Panc1 (cell line): ENCODE data around the gene STOX2. TPM values are rescaled to one million over a fixed set of nuclear protein-coding genes. Genes with fewer than 3 reads are reported as not detected.

Source experiments
- ATAC-seq: fragments of 200-7000 bp; cut with Tn5 transposase; 2 replicates; pipeline ENCODE4 v1.9.1; 2020; ENCODE audit warnings: mild to moderate bottlenecking, moderate library complexity
- BruUV-seq: library from RNA; stranded (reverse); fragments of 400-500 nt; replicated peaks from 2 replicates; lab custom pipeline; 2021; lab: Mats Ljungman, UMichigan
- CTCF ChIA-PET: fragments of 300-600 bp; sonication (Branson Sonifier 250); formaldehyde crosslinking; loops from one replicate; lab custom pipeline; 2022; ENCODE audit warnings: antibody characterized with exemption; lab: Charles Lee
- POLR2A ChIA-PET: fragments of 300-600 bp; sonication (Branson Sonifier 250); formaldehyde crosslinking; loops from one replicate; lab custom pipeline; 2022; ENCODE audit warnings: antibody characterized with exemption; lab: Charles Lee
- DNase-seq: peaks from one replicate; pipeline ENCODE4 v3.0.0-alpha.2; 2010; ENCODE audit warnings: low read depth, low spot score
- H3K27ac ChIP-seq: 2 replicates; pipeline ENCODE4 v1.5.1; 2011; ENCODE audit warnings: mild to moderate bottlenecking, low read length, inconsistent platforms
- H3K27me3 ChIP-seq: fragments of 200-500 bp; sonication (Bioruptor generic); 2 replicates; pipeline ENCODE4 v1.6.0; 2014; ENCODE audit warnings: low read length, inconsistent platforms; ENCODE audit not compliant: control insufficient read depth, insufficient read depth
- H3K36me3 ChIP-seq: fragments of 200-500 bp; sonication (Bioruptor generic); 2 replicates; pipeline ENCODE4 v1.5.1; 2014; ENCODE audit warnings: inconsistent platforms, mild to moderate bottlenecking, low read length, moderate library complexity; ENCODE audit not compliant: control insufficient read depth, insufficient read depth
- H3K4me1 ChIP-seq: 2 replicates; pipeline ENCODE4 v1.5.1; 2011; ENCODE audit warnings: inconsistent platforms, mild to moderate bottlenecking, low read length, moderate library complexity; ENCODE audit not compliant: control insufficient read depth, insufficient read depth
- H3K4me3 ChIP-seq, 2 experiments: 2 replicates each; pipeline ENCODE4 v1.5.1; 2011 to 2012; ENCODE audit warnings: low read depth in 2 of 2, low read length in 2 of 2, mild to moderate bottlenecking in 2 of 2, inconsistent platforms in 1 of 2, moderate library complexity in 1 of 2
- H3K9me3 ChIP-seq: fragments of 200-500 bp; sonication (Bioruptor generic); 2 replicates; pipeline ENCODE4 v1.5.1; 2014; ENCODE audit warnings: low read depth, mild to moderate bottlenecking, inconsistent platforms, low read length, moderate library complexity; ENCODE audit not compliant: control insufficient read depth, insufficient read depth
- CTCF ChIP-seq: fragments of 450-650 bp; IDR thresholded peaks from 2 replicates; pipeline ENCODE4 v1.5.1; 2017; ENCODE audit warnings: mild to moderate bottlenecking
- POLR2AphosphoS5 ChIP-seq: IDR thresholded peaks from 2 replicates; pipeline ENCODE4 v1.6.1; 2012; ENCODE audit warnings: mild to moderate bottlenecking, low read depth, low read length, moderate library complexity
- REST ChIP-seq, 2 experiments: IDR thresholded peaks; 2 replicates each; pipeline ENCODE4 v1.6.1; 2011 to 2012; ENCODE audit warnings: low read depth in 2 of 2, control low read depth in 1 of 2, low read length in 1 of 2, mild to moderate bottlenecking in 1 of 2, moderate library complexity in 1 of 2; ENCODE audit not compliant: insufficient read depth in 1 of 2
- SIN3A ChIP-seq: IDR thresholded peaks from 2 replicates; pipeline ENCODE4 v1.6.1; 2012; ENCODE audit warnings: low read depth, mild to moderate bottlenecking, low read length, moderate library complexity, borderline replicate concordance; ENCODE audit not compliant: insufficient read depth
- TCF7L2 ChIP-seq: IDR thresholded peaks from 2 replicates; pipeline ENCODE4 v1.6.1; 2011; ENCODE audit warnings: mild to moderate bottlenecking, low read depth, low read length, inconsistent platforms
- in situ Hi-C: cut with HindIII; loops from 2 replicates; pipeline ENCODE4 v1.10.0; 2016; ENCODE audit warnings: low sequenced_read_pairs, low pct_unique_long_range_greater_than_20kb
- intact Hi-C: fragments of 100-400 bp; cut with micrococcal nuclease; formaldehyde crosslinking; loops from one replicate; pipeline ENCODE4 v1.10.0; 2022; ENCODE audit not compliant: unreplicated experiment
- total RNA-seq: library from RNA; stranded (reverse); gene quantifications from one replicate; pipeline ENCODE4 v1.2.1, GENCODE V29; 2021; ENCODE audit not compliant: unreplicated experiment

The STOX2 gene
- total RNA-seq, 1 experiment from 2014 or later: 10.6 TPM

- DNase-seq (no peak), ATAC-seq (no peak)
- CTCF ChIA-PET: no interaction called here
- Histone ChIP-seq H3K9me3 (no peaks in the 10 kb centered on the region), H3K4me3 (no peak overlapping the region), H3K4me1 (no peaks in the 10 kb centered on the region), H3K27me3 (no peaks in the 10 kb centered on the region), H3K27ac (no peak overlapping the region), H3K36me3 (no peaks in the 10 kb centered on the region)
- TF ChIP-seq POLR2AphosphoS5: no peak
- no peak for TF ChIP-seq CTCF
- TF ChIP-seq REST (IDR thresholded peaks at IDR 0.05; ENCODE audit: insufficient read depth in 1 of 2, low read depth in 2 of 2, low read length in 1 of 2): no peak
- no peak for TF ChIP-seq SIN3A
- no peak for TF ChIP-seq TCF7L2
- in situ Hi-C loops: no loop called here
- intact Hi-C loops: no loop called here
- BruUV-seq: no TSS peak
- POLR2A ChIA-PET: no interaction called here
Observed at GRCh38 chr4:183887351-183887750, 17.8 kb upstream of the STOX2 start.

- no peak for TF ChIP-seq CTCF
- TF ChIP-seq SIN3A: no peak
- TF ChIP-seq REST (IDR thresholded peaks at IDR 0.05; ENCODE audit: insufficient read depth in 1 of 2, low read depth in 2 of 2, low read length in 1 of 2): no peak
- TF ChIP-seq TCF7L2: no peak
- no peak for TF ChIP-seq POLR2AphosphoS5
- ATAC-seq (no peak), DNase-seq (no peak)
- intact Hi-C loops (no loop called here), in situ Hi-C loops (no loop called here)
- H3K36me3 ChIP-seq: no peaks in the 10 kb centered on the region
- CTCF ChIA-PET: no interaction called here
- no TSS peak for BruUV-seq
- H3K4me3 ChIP-seq: no peak overlapping the region
- POLR2A ChIA-PET: no interaction called here
- H3K27me3 ChIP-seq: no peaks in the 10 kb centered on the region
- H3K9me3 ChIP-seq: no peaks in the 10 kb centered on the region
- H3K27ac ChIP-seq: no peak overlapping the region
- no peaks in the 10 kb centered on the region for H3K4me1 ChIP-seq
Observed at GRCh38 chr4:183888564-183888963, 16.5 kb upstream of the STOX2 start.
